HepG2 (cell line): Measurements from ENCODE around the gene CNNM4. TPM values are rescaled to one million over a fixed set of nuclear protein-coding genes. Genes with fewer than 3 reads are reported as not detected.

Experiments used
- AGO1 ChIP-seq: fragments of 200-400 bp; formaldehyde crosslinking; IDR thresholded peaks from 2 replicates; pipeline ENCODE4 v1.6.1; 2017; ENCODE audit warnings: mild to moderate bottlenecking, low read depth, low read length, moderate library complexity; ENCODE audit not compliant: poor library complexity, severe bottlenecking
- CBX1 ChIP-seq: IDR thresholded peaks from one replicate; pipeline ENCODE4 v1.6.1; 2016; ENCODE audit warnings: antibody characterized with exemption, low read depth
- EEA1 ChIP-seq: sonication (generic); formaldehyde crosslinking; IDR thresholded peaks from 2 replicates; pipeline ENCODE4 v1.5.1; 2020; ENCODE audit warnings: mild to moderate bottlenecking, missing genetic modification reagents, borderline replicate concordance
- GFI1 ChIP-seq: sonication (generic); formaldehyde crosslinking; IDR thresholded peaks from 2 replicates; pipeline ENCODE4 v1.5.0; 2020; ENCODE audit warnings: missing genetic modification reagents, mild to moderate bottlenecking, borderline replicate concordance
- KDM5A ChIP-seq: fragments of 200-600 bp; sonication (generic); IDR thresholded peaks from 2 replicates; pipeline ENCODE4 v1.7.0; 2018; ENCODE audit warnings: antibody characterized with exemption, mild to moderate bottlenecking, low read length, borderline replicate concordance
- MAF1 ChIP-seq: sonication (generic); formaldehyde crosslinking; IDR thresholded peaks from 2 replicates; pipeline ENCODE4 v1.5.0; 2020; ENCODE audit warnings: missing genetic modification reagents, borderline replicate concordance
- MAZ ChIP-seq, 2 experiments: sonication (generic) in 1 of 2; formaldehyde crosslinking in 1 of 2; IDR thresholded peaks; 2 replicates each; pipeline versions ENCODE4 v1.5.0 to v1.6.1; 2012 to 2020; ENCODE audit warnings: low read depth in 2 of 2, mild to moderate bottlenecking in 2 of 2, borderline replicate concordance in 1 of 2, improper control_type of control experiment in 1 of 2, low read length in 1 of 2, missing genetic modification reagents in 1 of 2, moderate library complexity in 1 of 2
- NR2F1 ChIP-seq, 2 experiments: fragments of 450-650 bp in 1 of 2; formaldehyde crosslinking in 1 of 2; IDR thresholded peaks; 2 replicates each; pipeline versions ENCODE4 v1.5.0 to v1.6.1; 2016 to 2020; ENCODE audit warnings: mild to moderate bottlenecking in 1 of 2, missing compliant biosample characterization in 1 of 2, missing genetic modification reagents in 1 of 2, moderate library complexity in 1 of 2
- THAP11 ChIP-seq: IDR thresholded peaks from 2 replicates; pipeline ENCODE4 v1.6.1; 2016; ENCODE audit warnings: missing biosample characterization, missing genetic modification reagents
- ZNF761 ChIP-seq: sonication (generic); formaldehyde crosslinking; conservative IDR thresholded peaks from 2 replicates; pipeline ENCODE4 v1.4.0; 2020; ENCODE audit warnings: mild to moderate bottlenecking, missing genetic modification reagents
- polyA plus RNA-seq, 8 experiments: library from polyadenylated mRNA; depleted of rRNA in 3 of 8; stranded (reverse) in 7 of 8; unstranded in 1 of 8; fragments of >200 nt; fragmentation: Illumina TruSeq in 4 of 8; extraction: Trizol in 4 of 8; gene quantifications; 2 replicates each; pipeline versions ENCODE4 v1.2.1 to v1.2.3, GENCODE V29; 2011 to 2016; ENCODE audit warnings: low read depth in 4 of 8, missing spikeins in 1 of 8, mixed read lengths in 1 of 8; ENCODE audit not compliant: insufficient read depth in 1 of 8
- total RNA-seq, 5 experiments: library from RNA; depleted of rRNA; stranded (reverse); fragments of >200 nt; fragmentation: Illumina TruSeq; extraction: Trizol; gene quantifications; 2 replicates each; pipeline ENCODE4 v1.2.3, GENCODE V29; 2016; ENCODE audit warnings: low read depth in 1 of 5
- TF ChIP-seq, protein P1 (sequence below): sonication (generic); formaldehyde crosslinking; IDR thresholded peaks from 2 replicates; pipeline ENCODE4 v1.5.1; 2020; ENCODE audit warnings: mild to moderate bottlenecking, missing genetic modification reagents, moderate library complexity
- TF ChIP-seq, protein P2 (sequence below): sonication (generic); formaldehyde crosslinking; IDR thresholded peaks from 2 replicates; pipeline ENCODE4 v1.4.0; 2020; ENCODE audit warnings: missing genetic modification reagents, mild to moderate bottlenecking, borderline replicate concordance
- TF ChIP-seq, protein P3 (sequence below): sonication (generic); formaldehyde crosslinking; IDR thresholded peaks from 2 replicates; pipeline ENCODE4 v1.4.0; 2020; ENCODE audit warnings: missing genetic modification reagents

Gene CNNM4
- total and polyA plus RNA-seq, 2 of the 13 experiments (the other 11 are each of a cell fraction or from before 2014, with no cell fraction given), result 5.9 to 8.4 TPM

DNA sequence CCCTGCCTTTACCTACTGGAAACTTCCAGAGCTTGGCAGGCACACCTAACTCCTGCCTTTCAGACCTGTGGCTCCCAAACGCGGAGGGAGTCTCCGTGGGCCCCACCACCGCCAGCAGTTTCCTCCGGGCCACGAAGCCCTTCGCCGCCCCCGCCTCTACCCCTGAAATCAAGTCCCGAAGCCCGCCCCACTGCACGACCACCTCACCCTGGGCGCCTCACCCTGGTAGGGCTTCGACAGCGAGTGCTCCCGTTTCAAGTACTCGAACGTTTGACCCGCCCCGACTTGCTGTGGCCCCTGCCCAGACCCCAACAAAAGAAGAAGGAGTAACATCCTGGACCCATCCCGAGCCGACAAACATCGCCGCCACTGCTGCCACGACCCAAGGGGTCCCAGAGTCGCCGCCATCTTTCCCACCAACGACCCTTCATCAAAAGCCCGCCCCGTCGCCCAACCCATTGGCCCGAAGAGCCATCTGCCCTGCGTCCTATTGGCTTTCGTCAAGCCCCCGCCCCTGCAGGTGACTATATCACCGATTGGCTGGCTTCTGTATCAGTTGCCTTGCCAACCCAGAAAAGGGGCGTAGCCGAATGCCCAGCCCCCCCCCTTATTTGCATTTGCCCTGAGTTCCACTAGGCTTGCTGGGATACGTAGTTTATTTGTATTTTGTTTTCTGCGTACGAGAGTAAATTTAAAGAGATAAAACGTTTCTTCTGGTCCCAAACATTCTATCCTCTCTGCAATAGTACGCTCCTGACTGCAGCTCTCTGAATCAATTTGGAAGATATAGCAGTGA, 20.9 kb upstream of the CNNM4 start, which contains the start of gene LMAN2L (continued):
- TF ChIP-seq, protein P1, sequence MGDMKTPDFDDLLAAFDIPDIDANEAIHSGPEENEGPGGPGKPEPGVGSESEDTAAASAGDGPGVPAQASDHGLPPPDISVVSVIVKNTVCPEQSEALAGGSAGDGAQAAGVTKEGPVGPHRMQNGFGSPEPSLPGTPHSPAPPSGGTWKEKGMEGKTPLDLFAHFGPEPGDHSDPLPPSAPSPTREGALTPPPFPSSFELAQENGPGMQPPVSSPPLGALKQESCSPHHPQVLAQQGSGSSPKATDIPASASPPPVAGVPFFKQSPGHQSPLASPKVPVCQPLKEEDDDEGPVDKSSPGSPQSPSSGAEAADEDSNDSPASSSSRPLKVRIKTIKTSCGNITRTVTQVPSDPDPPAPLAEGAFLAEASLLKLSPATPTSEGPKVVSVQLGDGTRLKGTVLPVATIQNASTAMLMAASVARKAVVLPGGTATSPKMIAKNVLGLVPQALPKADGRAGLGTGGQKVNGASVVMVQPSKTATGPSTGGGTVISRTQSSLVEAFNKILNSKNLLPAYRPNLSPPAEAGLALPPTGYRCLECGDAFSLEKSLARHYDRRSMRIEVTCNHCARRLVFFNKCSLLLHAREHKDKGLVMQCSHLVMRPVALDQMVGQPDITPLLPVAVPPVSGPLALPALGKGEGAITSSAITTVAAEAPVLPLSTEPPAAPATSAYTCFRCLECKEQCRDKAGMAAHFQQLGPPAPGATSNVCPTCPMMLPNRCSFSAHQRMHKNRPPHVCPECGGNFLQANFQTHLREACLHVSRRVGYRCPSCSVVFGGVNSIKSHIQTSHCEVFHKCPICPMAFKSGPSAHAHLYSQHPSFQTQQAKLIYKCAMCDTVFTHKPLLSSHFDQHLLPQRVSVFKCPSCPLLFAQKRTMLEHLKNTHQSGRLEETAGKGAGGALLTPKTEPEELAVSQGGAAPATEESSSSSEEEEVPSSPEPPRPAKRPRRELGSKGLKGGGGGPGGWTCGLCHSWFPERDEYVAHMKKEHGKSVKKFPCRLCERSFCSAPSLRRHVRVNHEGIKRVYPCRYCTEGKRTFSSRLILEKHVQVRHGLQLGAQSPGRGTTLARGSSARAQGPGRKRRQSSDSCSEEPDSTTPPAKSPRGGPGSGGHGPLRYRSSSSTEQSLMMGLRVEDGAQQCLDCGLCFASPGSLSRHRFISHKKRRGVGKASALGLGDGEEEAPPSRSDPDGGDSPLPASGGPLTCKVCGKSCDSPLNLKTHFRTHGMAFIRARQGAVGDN (CRISPR knock-in tag), result peak; percentile 93
- peak; percentile 76 for TF ChIP-seq MAZ (IDR thresholded peaks at IDR 0.05; ENCODE audit: borderline replicate concordance, low read depth, low read length)
- no peak for TF ChIP-seq MAZ (CRISPR knock-in tag; IDR thresholded peaks at IDR 0.05; ENCODE audit: low read depth)
- TF ChIP-seq NR2F1 (CRISPR knock-in tag; IDR thresholded peaks at IDR 0.05), result 0 out of 4 replicates have a peak, but pooled peaks of 1 of the 2 experiments have one; percentile 22
- peak; percentile 89 for TF ChIP-seq KDM5A
- TF ChIP-seq CBX1, result no peak
- TF ChIP-seq, protein P2, sequence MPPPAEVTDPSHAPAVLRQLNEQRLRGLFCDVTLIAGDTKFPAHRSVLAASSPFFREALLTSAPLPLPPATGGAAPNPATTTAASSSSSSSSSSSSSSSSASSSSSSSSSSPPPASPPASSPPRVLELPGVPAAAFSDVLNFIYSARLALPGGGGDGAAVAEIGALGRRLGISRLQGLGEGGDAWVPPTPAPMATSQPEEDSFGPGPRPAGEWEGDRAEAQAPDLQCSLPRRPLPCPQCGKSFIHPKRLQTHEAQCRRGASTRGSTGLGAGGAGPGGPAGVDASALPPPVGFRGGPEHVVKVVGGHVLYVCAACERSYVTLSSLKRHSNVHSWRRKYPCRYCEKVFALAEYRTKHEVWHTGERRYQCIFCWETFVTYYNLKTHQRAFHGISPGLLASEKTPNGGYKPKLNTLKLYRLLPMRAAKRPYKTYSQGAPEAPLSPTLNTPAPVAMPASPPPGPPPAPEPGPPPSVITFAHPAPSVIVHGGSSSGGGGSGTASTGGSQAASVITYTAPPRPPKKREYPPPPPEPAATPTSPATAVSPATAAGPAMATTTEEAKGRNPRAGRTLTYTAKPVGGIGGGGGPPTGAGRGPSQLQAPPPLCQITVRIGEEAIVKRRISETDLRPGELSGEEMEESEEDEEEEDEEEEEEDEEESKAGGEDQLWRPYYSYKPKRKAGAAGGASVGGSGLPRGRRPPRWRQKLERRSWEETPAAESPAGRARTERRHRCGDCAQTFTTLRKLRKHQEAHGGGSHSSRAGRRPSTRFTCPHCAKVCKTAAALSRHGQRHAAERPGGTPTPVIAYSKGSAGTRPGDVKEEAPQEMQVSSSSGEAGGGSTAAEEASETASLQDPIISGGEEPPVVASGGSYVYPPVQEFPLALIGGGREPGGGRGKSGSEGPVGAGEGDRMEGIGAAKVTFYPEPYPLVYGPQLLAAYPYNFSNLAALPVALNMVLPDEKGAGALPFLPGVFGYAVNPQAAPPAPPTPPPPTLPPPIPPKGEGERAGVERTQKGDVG (CRISPR knock-in tag), result peak; percentile 55; the same call in 1 of the 2 replicates
- peak; percentile 97 for TF ChIP-seq THAP11 (CRISPR knock-in tag)
- 0 out of 2 replicates have a peak, but pooled peaks have one; percentile 76 for TF ChIP-seq ZNF761 (CRISPR knock-in tag)
- no peak for TF ChIP-seq GFI1 (CRISPR knock-in tag)
- peak; percentile 90; the same call in 1 of the 2 replicates for TF ChIP-seq EEA1 (CRISPR knock-in tag)
- peak; percentile 28 for TF ChIP-seq AGO1
- TF ChIP-seq, protein P3, sequence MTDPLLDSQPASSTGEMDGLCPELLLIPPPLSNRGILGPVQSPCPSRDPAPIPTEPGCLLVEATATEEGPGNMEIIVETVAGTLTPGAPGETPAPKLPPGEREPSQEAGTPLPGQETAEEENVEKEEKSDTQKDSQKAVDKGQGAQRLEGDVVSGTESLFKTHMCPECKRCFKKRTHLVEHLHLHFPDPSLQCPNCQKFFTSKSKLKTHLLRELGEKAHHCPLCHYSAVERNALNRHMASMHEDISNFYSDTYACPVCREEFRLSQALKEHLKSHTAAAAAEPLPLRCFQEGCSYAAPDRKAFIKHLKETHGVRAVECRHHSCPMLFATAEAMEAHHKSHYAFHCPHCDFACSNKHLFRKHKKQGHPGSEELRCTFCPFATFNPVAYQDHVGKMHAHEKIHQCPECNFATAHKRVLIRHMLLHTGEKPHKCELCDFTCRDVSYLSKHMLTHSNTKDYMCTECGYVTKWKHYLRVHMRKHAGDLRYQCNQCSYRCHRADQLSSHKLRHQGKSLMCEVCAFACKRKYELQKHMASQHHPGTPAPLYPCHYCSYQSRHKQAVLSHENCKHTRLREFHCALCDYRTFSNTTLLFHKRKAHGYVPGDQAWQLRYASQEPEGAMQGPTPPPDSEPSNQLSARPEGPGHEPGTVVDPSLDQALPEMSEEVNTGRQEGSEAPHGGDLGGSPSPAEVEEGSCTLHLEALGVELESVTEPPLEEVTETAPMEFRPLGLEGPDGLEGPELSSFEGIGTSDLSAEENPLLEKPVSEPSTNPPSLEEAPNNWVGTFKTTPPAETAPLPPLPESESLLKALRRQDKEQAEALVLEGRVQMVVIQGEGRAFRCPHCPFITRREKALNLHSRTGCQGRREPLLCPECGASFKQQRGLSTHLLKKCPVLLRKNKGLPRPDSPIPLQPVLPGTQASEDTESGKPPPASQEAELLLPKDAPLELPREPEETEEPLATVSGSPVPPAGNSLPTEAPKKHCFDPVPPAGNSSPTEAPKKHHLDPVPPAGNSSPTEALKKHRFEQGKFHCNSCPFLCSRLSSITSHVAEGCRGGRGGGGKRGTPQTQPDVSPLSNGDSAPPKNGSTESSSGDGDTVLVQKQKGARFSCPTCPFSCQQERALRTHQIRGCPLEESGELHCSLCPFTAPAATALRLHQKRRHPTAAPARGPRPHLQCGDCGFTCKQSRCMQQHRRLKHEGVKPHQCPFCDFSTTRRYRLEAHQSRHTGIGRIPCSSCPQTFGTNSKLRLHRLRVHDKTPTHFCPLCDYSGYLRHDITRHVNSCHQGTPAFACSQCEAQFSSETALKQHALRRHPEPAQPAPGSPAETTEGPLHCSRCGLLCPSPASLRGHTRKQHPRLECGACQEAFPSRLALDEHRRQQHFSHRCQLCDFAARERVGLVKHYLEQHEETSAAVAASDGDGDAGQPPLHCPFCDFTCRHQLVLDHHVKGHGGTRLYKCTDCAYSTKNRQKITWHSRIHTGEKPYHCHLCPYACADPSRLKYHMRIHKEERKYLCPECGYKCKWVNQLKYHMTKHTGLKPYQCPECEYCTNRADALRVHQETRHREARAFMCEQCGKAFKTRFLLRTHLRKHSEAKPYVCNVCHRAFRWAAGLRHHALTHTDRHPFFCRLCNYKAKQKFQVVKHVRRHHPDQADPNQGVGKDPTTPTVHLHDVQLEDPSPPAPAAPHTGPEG (CRISPR knock-in tag), result peak; percentile 61; the same call in 1 of the 2 replicates
- TF ChIP-seq MAF1 (CRISPR knock-in tag), result no peak
